HG03066 (cell line): ENCODE data around the gene COX7A2L.
"Not testable (repeated sequence)": the region's sequence is repeated elsewhere in the genome, so short reads cannot be mapped to it uniquely, and the experiment has no call there.

ENCODE experiments used
- ATAC-seq: cut with Tn5 transposase; IDR thresholded peaks from one replicate; pipeline ENCODE4 v1.9.1; 2021; ENCODE audit warnings: low read depth; ENCODE audit not compliant: unreplicated experiment

COX7A2L gene

DNA sequence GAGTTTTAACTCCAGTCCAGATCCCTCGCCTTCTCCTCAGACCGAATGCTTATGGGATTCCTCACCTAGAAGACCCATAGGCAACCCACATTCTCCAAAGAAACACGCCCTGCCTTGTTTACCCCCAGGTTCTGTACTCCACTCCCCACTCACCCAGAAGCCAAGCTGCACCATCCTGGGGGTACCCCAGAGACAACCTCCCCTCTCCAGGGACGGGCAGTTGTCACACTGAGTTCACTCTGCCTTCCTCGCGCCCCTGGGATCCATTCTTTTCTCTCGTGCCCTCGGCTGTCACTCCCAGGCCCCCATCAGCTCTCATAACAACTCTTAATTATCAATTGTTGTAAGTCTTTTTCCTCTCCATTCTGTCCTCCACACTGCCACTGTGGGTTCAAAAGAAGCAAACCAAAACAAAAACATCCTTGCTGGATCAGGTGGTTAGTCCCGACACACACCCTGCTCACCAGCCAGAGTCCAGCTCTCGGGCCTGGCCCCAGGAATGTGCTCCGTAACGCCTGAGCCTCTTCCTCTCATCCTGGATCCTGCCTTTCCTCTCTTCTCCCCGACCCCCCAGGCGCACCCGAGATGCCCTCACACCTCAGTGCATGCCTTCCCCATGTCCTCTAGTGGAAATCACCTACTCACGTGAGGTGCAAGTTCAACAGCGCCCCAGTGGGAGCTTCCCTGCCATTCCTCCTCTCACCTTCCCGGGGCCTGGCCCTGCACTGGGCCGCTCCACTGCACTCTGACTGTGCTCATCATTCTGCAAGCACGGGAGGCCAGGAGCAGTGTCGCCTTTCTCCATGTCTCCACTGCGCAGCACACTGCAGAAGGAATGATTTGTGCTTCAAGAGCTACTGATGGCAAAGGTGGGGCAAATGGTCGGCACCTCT, 20.7 kb downstream of the COX7A2L start:
- no peak for ATAC-seq

- no peak for ATAC-seq
Measured at GRCh38 chr2:42339191-42339912, 21.7 kb downstream of the COX7A2L start.

DNA sequence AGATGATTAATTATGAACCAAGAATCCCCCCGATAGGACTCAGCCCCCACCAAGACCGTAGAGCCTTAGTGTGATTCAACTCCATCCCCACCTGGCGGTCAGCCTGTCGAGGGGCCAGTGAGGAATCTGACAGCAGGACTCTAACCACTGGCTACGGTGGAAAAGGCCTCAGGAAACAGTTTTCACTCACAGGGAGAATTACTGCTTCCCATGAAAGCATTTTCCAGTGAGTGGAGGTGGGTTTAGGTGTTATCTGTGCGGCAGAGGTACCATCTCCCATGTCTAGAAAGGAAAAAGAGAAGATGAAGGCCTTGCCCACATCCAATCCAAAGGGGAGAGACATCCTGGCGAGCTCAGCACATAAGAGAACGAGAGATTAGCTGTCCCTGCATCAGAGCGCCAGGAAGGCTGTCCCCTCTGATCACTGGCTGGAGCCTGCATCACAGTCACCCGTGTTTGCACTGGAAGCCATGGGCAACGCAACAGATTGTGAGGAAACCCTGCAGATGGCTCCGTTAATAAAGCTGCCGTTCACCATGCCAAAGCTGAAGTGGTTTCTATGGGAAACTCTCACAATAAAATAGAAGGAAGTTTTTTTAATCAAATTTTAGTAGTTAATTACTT, 22.3 kb downstream of the COX7A2L start:
- no peak for ATAC-seq

DNA sequence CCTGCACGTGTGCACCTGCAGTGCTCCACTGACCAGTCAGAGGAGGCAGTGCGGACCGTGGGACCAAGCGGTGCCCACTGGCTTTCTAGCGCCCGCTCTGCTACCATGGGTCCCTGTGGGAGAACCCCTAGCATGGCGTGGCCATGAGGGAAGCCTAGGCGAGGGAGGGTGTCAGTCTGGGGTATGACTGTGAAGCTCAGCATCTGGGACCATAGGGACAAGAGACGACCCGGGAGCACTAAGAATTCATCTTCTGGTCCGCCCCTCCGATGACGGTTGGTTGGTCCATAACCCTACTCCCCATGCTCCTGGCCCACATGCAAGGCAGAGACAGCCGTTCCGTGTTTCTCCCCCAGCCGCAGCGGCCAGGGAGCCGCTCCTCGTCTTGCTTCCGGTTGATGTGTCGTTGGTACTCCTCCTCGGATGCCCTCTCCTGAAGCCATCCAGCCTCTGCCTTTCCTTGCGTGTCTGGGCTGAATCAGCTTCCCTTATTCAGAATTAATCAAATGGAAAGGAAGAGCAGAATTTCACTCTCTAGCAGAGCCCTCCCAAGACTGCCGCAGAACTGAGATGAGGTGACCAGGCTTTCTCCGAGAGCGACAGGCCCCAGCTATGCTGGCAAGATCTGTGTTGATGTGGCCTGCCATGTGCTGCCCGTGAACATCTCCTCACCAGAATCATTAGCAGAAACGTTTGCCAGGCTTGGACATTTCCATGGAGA, 23.0 kb downstream of the COX7A2L start:
- ATAC-seq: no peak

DNA sequence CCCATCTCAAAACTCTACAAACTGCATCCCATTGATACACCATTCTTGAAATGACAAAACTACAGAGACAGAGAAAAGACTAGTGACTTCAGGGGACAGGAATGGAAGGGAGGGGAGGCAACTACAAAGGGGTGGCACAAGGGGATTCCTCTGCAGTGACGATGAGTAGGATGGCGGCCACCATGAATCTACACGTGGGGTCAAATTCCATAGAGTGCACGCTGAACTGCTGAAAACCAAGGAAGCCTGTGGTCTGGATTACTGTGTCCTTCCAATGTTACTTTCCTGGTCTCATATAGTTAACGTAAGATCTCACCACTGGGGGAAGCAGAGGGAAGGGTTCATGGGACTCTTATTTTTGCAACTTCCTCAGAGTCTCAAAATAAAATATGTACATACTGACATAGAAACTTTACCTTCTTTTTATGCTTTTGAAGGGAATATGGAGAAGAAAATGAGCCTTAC, 23.6 kb downstream of the COX7A2L start:
- ATAC-seq: no peak

DNA sequence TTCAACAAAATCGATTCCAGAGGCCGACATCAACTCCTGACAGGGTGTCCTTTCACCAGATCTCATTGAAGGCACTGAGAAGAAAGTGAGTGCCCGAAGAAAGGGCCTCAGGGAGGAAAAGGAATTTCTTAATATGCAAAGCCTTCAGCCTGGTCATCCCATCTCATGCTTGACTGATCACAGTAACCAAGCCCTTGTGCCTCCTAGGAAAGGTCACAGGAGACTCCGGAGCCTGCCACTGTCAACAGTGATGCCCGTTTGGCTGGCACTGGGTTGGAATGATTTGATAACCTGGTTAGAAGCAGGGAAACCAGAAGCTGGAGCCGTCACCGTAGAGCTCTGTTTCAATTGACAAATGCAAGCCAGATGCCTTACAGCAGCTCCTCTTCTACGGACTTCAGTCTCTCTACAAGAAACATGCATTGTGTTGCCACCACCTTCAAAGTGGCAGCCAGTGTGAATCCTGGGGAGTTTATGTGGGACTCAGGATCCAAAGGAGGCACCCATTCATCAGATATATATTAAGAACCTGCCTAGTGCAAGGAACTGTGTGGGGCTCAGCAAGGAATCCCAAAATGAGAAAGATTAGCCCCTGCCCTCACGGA, 24.6 kb downstream of the COX7A2L start:
- ATAC-seq: no peak

GRCh38 chr2:42335514-42336104, 25.4 kb downstream of the COX7A2L start:
- ATAC-seq: no peak

GRCh38 chr2:42334865-42335264, 26.2 kb downstream of the COX7A2L start:
- ATAC-seq: not testable (repeated sequence)

- no peak for ATAC-seq
Measured at GRCh38 chr2:42334220-42334619, 26.8 kb downstream of the COX7A2L start.

DNA sequence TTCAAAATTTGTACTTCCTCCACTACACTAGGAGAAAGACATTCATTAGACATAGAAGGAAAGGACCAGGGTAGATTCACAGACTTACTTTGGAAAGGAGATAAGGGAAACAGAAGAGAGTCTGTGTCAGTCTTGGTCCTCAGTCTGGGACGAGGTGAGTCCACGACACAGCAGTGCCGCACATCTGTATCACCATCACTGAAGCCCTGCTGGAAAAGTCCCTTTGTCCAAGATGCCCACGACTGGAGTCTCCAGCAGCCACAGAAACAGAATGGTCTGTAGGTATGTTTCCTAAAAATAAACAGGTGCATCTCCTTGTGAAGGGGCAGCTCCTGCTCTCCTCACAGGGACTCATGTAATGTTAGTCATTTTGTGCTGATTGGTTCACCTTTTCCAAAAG, 27.4 kb downstream of the COX7A2L start:
- ATAC-seq: no peak

DNA sequence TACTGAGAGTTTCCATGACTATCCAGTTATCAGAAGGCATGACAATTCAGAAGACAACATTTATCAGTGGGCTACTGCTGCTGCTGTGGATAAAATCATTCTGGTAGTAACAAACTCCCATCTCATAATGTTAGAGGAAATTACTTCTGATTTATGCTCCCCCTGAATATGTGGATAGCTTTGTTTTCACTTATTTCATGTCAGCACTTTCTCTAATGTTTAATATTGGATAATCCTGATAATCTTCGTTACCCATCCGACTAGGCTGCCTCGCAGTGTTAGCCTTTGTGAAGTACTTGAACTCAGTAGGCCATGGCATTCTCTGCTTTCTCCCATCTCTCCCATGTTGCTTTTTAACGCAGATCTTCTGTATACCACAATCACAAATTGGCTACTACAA, 28.4 kb downstream of the COX7A2L start:
- ATAC-seq: no peak

- ATAC-seq: no peak
Measured at GRCh38 chr2:42331569-42332284, 29.3 kb downstream of the COX7A2L start.

- ATAC-seq: no peak
Measured at GRCh38 chr2:42329736-42330135, 31.3 kb downstream of the COX7A2L start.

GRCh38 chr2:42328923-42329322, 32.1 kb downstream of the COX7A2L start:
- ATAC-seq: no peak

DNA sequence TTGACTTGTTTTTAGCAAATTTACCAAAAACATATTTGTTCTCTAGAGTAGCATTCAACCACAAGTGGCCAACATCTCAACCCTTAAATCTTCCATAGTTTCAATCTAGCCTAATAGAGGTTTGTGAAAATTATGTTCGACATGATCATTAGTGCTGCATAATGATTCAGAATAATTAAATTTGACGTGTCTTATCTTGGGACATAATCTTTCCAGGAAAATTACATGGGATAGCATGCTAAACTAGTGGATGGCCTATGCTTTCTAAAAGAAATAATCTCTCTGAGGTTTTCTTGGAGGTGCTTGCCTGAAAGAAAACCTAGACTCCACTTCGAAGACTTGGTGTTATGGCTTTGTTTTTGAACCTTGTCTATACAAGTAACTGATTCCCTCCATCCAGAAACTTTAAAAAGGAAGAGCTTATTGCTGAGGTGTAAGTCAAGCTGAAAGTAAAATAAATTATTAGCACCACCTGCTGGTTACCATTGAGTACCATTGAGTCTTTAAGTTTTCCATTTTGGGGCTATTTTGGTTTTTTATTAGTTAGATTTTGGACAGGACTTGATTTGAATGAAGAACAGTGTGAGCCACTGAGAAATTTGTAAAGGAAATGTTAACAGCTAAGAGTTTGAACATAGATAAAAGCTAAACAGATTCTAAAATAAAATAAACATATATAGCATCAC, 32.7 kb downstream of the COX7A2L start:
- no peak for ATAC-seq

- ATAC-seq: no peak
Measured at GRCh38 chr2:42327125-42327524, 33.9 kb downstream of the COX7A2L start.

- ATAC-seq: no peak
Measured at GRCh38 chr2:42325609-42326008, 35.4 kb downstream of the COX7A2L start.

GRCh38 chr2:42324949-42325348, 36.1 kb downstream of the COX7A2L start:
- no peak for ATAC-seq

DNA sequence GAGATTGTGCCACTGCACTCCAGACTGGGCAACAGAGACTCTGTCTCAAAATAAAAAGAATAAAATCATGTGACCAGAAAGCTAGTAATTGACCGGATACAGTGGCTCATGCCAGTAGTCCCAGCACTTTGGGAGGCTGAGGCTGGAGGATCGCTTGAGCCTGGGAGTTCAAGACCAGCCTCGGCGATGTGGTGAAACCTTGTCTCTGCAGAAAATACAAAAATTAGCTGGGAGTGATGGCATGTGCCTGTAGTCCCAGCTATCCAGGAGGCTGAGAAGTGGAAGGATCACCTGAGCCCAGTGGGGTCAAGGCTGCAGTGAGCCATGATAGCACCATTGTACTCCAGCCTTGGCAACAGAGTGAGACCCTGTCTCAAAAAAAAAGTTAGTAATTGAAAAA, 36.8 kb downstream of the COX7A2L start:
- no peak for ATAC-seq
